HFF-Myc (cell line): ENCODE results near the gene ATG2B.
A peak's percentile ranks its signal among the peaks of the same experiment; 100 is the strongest.

Experiments used
- DNase-seq: peaks from one replicate; pipeline ENCODE4 v3.0.0-alpha.2; 2011; ENCODE audit warnings: low read depth; ENCODE audit errors: extremely low read depth
- H3K4me3 ChIP-seq: replicated peaks from 2 replicates; pipeline ENCODE4 v1.5.1; 2011; ENCODE audit warnings: low read depth, mild to moderate bottlenecking, control low read depth, low read length
- CTCF ChIP-seq: IDR thresholded peaks from 2 replicates; pipeline ENCODE4 v1.5.1; 2012; ENCODE audit warnings: mild to moderate bottlenecking, low read depth, low read length, control low read depth; ENCODE audit errors: missing control alignments

Gene ATG2B

GRCh38 chr14:96275177-96276112 lies 87.7 kb downstream of the ATG2B start:
- no peak for DNase-seq
- H3K4me3 ChIP-seq = no peak overlapping the region
- peak; percentile 97 for TF ChIP-seq CTCF

GRCh38 chr14:96274543-96274942 lies 88.6 kb downstream of the ATG2B start:
- DNase-seq = no peak
- H3K4me3 ChIP-seq = no peak overlapping the region
- no peak for TF ChIP-seq CTCF

GRCh38 chr14:96274122-96274521 lies 89.0 kb downstream of the ATG2B start:
- no peak for TF ChIP-seq CTCF
- DNase-seq = no peak
- no peak overlapping the region for H3K4me3 ChIP-seq

- no peak overlapping the region for H3K4me3 ChIP-seq
- DNase-seq = no peak
- no peak for TF ChIP-seq CTCF
Measured at GRCh38 chr14:96273629-96274028, 89.5 kb downstream of the ATG2B start.

- DNase-seq = no peak
- TF ChIP-seq CTCF = no peak
- no peak overlapping the region for H3K4me3 ChIP-seq
Measured at GRCh38 chr14:96272777-96273473, 90.2 kb downstream of the ATG2B start.

- H3K4me3 ChIP-seq = no peak overlapping the region
- DNase-seq = no peak
- no peak for TF ChIP-seq CTCF
Measured at GRCh38 chr14:96271421-96271762, 91.7 kb downstream of the ATG2B start.
